HG03280 (cell line): ENCODE data around the gene EGFL6.
"Not testable (repeated sequence)": the region's sequence is repeated elsewhere in the genome, so short reads cannot be mapped to it uniquely, and the experiment has no call there.

Experiments
- ATAC-seq: cut with Tn5 transposase; IDR thresholded peaks from one replicate; pipeline ENCODE4 v1.9.1; 2021; ENCODE audit warnings: mild to moderate bottlenecking, moderate library complexity; ENCODE audit not compliant: unreplicated experiment

Gene EGFL6

GRCh38 chrX:13590207-13590606 lies 20.8 kb downstream of the EGFL6 start:
- no peak for ATAC-seq

GRCh38 chrX:13590914-13591313 lies 21.5 kb downstream of the EGFL6 start:
- ATAC-seq, result no peak

GRCh38 chrX:13597874-13598273 lies 28.5 kb downstream of the EGFL6 start:
- ATAC-seq, result no peak

DNA sequence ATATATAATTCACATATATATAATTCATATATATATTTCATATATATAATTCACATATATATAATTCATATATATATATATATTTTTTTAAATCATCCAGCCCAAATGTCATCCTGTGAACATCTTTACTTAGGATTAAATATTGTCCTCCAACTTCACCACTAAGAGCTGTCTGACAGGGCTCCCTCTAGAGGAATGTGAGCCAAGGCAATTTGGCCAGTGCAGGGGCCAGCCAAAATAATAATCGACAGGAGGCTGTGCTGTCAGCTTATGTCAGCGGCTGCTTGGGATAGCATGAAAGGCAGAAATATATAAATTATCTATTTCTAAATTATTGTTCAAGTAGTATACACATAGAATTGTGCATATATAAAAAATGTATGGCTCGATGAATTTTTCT lies 29.5 kb downstream of the EGFL6 start:
- ATAC-seq, result no peak

- no peak for ATAC-seq
Measured at GRCh38 chrX:13599491-13599890, 30.1 kb downstream of the EGFL6 start.

DNA sequence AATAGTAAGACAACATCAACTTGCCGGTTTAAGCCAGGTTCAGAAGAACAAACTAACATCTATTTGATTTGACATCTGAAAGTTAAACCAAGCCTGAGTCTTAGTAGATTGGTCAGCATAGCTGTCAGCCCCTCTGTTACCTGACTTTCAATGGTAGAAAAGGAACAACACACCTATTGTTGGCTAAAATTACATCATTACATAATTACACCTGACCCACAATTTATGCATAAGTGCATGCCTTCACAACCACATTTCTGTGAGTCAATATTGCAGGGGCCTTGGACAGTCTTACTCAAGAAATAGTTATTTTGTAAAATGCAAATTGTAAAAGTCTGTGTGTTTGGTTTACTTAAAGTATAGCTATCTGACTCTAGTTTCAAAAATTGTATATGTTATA lies 36.2 kb downstream of the EGFL6 start:
- no peak for ATAC-seq

DNA sequence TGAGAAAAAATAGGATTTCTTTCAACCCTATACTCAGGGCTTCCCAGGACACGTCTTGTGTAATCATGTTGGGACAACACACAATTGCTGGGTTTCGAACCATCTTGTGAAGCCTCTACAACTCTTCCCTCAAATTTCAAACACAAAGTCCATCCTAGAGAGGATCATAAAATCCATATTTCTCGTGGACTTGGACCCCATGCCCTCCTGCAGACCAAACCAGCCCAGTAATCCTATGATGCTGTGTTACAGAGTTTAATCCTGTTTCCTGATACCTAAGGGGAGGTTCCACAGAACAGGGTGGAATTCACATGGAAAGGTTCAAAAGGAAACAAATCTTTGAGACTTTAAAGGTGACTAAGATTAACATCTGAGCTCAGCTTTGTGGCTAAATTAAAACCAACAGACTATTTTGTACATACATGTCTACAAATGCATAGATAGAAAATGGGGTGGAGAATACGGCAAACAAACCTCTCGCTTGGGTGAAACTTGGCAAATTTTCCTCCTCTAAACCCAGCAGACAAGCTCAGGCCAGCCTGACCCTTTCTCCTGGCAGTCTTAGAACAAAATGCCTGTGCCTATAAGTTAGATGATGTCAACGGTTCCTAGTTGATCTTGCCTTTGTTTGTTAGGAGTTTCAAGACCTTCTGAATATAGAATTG lies 38.1 kb downstream of the EGFL6 start:
- no peak for ATAC-seq

DNA sequence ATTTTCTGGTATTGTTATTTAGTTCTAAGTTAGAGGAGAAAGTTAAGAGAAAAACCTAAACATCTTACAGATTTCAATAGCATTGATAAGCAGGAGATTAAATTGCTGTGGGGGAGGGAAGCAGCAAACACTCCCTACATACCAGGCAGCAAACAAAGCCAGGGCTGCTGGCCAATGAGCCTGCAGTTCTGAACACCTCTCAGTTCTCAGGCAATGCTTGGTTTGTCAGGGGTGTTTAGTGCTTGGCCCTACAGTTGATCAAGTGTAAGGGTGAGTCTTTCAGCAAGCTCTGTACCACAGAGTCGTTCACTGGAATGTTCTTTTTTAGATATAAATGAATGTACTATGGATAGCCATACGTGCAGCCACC lies 38.6 kb downstream of the EGFL6 start:
- ATAC-seq, result no peak

GRCh38 chrX:13614154-13614553 lies 44.8 kb downstream of the EGFL6 start:
- ATAC-seq, result no peak

DNA sequence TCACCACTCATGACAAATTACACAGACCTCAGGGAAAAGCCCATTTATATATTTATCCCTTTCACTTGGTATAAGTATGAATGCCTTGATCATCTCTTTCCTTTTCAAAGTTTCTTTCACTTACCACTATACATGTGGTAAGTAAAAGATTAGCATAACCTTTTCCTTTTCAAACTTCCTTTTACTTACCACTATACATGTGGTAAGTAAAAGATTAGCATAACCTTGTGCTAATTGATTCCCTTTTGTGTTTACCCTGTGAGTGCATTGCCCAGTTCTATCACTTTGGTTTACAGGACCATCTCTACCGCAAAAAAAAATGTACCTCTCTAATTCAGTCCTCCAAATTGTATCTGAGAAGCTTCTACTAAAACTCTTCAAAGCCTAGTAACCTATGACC lies 50.8 kb downstream of the EGFL6 start:
- ATAC-seq, result no peak

DNA sequence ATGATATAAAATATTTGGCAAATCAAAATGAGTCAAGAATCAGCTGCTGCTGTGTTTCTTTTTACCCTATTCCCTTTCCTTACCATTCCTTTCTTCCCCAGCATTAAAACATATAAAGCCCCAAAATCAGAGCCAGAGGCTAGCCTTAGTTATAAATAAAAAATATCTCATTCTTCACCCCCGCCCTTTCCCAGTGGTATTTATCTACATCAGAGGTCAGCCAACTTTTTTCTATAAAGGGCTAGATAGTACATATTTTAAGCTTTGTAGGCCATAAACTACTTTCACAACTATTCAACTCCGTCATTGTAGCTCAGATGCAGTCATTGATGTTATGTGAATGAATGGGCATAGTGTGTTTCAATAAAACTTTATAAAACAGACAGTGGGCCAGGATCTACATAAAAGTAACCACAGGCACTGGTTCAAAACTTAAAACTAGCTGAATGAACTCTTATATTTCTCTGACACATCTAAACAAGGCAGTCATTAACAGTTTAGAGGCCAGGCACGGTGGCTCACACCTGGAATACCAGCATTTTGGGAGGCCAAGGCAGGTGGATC lies 53.1 kb downstream of the EGFL6 start:
- no peak for ATAC-seq

- ATAC-seq, result no peak
Measured at GRCh38 chrX:13627306-13627705, 57.9 kb downstream of the EGFL6 start.

- ATAC-seq, result not testable (repeated sequence)
Measured at GRCh38 chrX:13637224-13637623, 67.8 kb downstream of the EGFL6 start.

DNA sequence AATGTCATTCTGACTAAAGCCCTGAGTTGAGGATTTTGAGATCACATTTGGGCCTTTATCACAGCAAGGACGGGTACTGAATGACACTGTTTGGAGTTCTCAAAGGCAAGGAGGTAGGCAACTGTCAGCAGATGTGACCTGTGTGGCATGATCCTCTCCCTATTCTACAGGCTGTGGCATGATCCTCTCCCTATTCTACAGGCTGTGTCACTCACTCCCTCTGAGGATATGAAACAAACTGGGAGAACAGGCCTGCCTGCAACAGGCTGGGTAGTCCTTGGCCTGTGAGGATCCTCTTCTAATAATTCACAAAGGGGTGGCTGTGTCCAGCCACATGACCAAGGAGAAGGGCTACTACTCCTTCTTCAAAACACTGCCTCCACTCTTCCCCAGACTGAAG lies 68.6 kb downstream of the EGFL6 start:
- no peak for ATAC-seq

DNA sequence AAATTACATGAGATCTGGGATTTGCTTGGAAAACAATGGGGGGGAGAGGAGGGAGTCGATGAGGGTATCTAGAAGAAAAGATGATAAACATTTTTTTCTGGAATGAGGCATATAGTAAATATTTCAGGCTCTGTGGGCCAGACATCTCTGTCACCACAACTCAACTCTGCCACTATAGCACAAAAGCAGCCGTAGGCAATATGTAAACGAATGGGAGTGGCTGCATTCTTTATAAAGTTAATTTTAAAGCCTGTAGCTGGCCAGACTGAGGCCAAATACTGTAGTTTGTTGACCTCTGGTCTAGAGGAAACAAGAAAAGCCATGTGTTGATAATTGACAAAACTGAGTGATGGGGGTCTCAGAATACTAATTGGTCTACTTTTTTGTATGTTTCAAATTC lies 69.4 kb downstream of the EGFL6 start:
- no peak for ATAC-seq

GRCh38 chrX:13641684-13642083 lies 72.3 kb downstream of the EGFL6 start:
- ATAC-seq, result not testable (repeated sequence)

GRCh38 chrX:13645464-13646153 lies 76.2 kb downstream of the EGFL6 start:
- no peak for ATAC-seq

DNA sequence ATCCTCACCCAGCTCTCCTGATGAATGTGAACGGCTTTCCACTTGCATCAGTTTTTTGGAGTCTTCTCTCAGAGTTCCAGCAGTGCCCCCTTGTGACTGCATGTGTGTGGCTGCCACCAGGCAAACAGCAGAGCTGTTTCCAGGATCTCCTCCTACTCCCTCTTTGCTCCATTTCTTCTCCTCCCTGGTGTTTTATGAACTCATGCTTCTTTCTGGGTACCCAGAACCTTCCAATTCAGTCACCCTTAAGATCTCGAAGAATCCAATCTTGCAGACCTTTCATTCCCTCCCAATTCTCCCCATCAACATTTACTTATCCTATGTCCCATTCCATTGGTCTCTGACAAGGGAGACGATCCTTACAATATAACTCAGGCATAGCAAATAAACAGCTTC lies 76.8 kb downstream of the EGFL6 start:
- ATAC-seq, result no peak

DNA sequence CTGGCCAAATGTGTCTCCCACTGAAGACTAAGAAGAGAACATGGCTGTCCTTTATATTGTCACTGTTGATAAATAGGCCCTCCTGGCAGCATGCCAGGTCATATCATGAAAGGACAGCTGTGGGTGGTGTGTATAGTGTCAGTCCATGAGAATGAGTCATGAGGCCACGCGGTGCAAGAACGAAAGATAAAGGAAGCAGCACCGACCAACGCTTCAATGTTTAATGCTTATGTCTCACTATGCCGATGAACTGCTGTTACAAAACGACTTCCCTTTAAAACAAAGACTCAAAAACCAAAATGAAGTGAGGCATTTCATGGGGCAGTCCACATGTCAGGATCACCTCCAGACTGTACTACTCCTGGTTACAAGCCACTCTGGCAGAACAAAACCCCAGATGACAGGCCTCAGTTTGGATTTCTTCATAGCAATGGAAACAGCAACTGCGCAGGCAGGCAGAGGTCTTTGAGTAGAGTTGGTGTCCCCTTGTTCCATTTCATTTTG lies 78.4 kb downstream of the EGFL6 start:
- no peak for ATAC-seq

GRCh38 chrX:13648336-13648735 lies 78.9 kb downstream of the EGFL6 start:
- ATAC-seq, result not testable (repeated sequence)

DNA sequence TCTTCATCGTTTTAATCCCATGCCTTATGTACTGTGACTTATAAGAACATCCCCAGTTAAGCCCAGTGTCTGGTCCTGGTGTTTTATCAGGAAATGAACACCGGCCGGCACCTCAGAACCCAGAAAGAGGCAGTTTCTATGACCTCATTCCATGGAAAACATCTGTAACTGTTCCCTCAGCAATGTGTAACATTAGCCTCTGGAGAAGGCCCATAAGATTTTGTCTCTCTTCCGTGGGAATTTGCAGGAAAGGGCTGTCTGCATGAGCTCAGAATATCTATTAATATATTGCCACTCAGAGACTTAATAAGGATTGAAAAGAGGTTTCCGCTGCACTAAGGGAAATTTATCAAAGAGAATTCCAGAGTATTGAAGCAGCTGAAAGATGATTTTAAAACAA lies 80.4 kb downstream of the EGFL6 start:
- no peak for ATAC-seq

GRCh38 chrX:13650318-13650717 lies 80.9 kb downstream of the EGFL6 start:
- no peak for ATAC-seq
